Activated T-helper 1 cell treated with Interleukin-2 at 50 U/mL for 16 hours (primary cell): ENCODE measurements around the gene POP4.
"Not testable (repeated sequence)": the region's sequence is repeated elsewhere in the genome, so short reads cannot be mapped to it uniquely, and the experiment has no call there.

Source experiments
- DNase-seq: peaks from one replicate; pipeline ENCODE4 v3.0.0-alpha.2; 2020; ENCODE audit warnings: low read depth

Gene POP4

GRCh38 chr19:29605653-29606419, at the start of gene POP4:
TSS of gene POP4 (plus strand) at chr19:29606283. CDS start at chr19:29606319, 36 bp downstream.
- peak; percentile 96 for DNase-seq

GRCh38 chr19:29559110-29559509, 47.0 kb upstream of the POP4 start:
- not testable (repeated sequence) for DNase-seq

GRCh38 chr19:29559743-29560142, 46.3 kb upstream of the POP4 start:
- DNase-seq = no peak

- DNase-seq = no peak
These were observed 45.6 kb upstream of the POP4 start for GRCh38 chr19:29560313-29561075.

- no peak for DNase-seq
These were observed 44.5 kb upstream of the POP4 start for GRCh38 chr19:29561601-29562000.

GRCh38 chr19:29562299-29563297, 43.5 kb upstream of the POP4 start:
- no peak for DNase-seq

- no peak for DNase-seq
These were observed 42.5 kb upstream of the POP4 start for GRCh38 chr19:29563486-29564101.

GRCh38 chr19:29564574-29565005, 41.5 kb upstream of the POP4 start:
- DNase-seq = no peak

GRCh38 chr19:29565171-29565570, 40.9 kb upstream of the POP4 start:
- DNase-seq = no peak

GRCh38 chr19:29566496-29567054, 39.5 kb upstream of the POP4 start:
- no peak for DNase-seq

GRCh38 chr19:29567366-29567915, 38.6 kb upstream of the POP4 start:
- DNase-seq = no peak

- DNase-seq = no peak
These were observed 37.8 kb upstream of the POP4 start for GRCh38 chr19:29568036-29569025.

- DNase-seq = no peak
These were observed 36.8 kb upstream of the POP4 start for GRCh38 chr19:29569038-29569911.

GRCh38 chr19:29571181-29571580, 34.9 kb upstream of the POP4 start:
- DNase-seq = no peak

- no peak for DNase-seq
These were observed 32.6 kb upstream of the POP4 start for GRCh38 chr19:29573486-29573885.

GRCh38 chr19:29574510-29574909, 31.6 kb upstream of the POP4 start:
- no peak for DNase-seq

GRCh38 chr19:29576046-29576606, 30.0 kb upstream of the POP4 start:
- no peak for DNase-seq
